ENCODE results near the gene WFDC13.
"Not testable (repeated sequence)": the region's sequence is repeated elsewhere in the genome, so short reads cannot be mapped to it uniquely, and the experiment has no call there.

WFDC13 gene, protein sequence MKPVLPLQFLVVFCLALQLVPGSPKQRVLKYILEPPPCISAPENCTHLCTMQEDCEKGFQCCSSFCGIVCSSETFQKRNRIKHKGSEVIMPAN

GRCh38 chr20:45701873-45702272, at the start of gene WFDC13:
WFDC13 (plus strand) TSS chr20:45702038; CDS start chr20:45702124, 86 bp downstream.
- no peak for DNase-seq (ENCODE audit: low read depth, low spot score)
- no peak within 1 kb of the TSS for H3K9ac ChIP-seq (ENCODE audit: insufficient read length)
- no peak for TF ChIP-seq EZH2 (IDR thresholded peaks at IDR 0.05)
- no peak for TF ChIP-seq POLR2AphosphoS5 (IDR thresholded peaks at IDR 0.05; ENCODE audit: borderline replicate concordance, low read depth, low read length)
- TF ChIP-seq FOXP2 (optimal IDR thresholded peaks at IDR 0.05; ENCODE audit: control extremely low read depth, extremely low read length, insufficient read depth), result no peak
- no peaks in the 10 kb centered on the region for H3K9me3 ChIP-seq (ENCODE audit: low read depth, low read length)
- H3K4me3 ChIP-seq, result no peak within 1 kb of the TSS
- no peaks in the 10 kb centered on the region for H3K36me3 ChIP-seq (ENCODE audit: insufficient read depth, low read length)
- no peak within 1 kb of the TSS for H3K27ac ChIP-seq

DNA sequence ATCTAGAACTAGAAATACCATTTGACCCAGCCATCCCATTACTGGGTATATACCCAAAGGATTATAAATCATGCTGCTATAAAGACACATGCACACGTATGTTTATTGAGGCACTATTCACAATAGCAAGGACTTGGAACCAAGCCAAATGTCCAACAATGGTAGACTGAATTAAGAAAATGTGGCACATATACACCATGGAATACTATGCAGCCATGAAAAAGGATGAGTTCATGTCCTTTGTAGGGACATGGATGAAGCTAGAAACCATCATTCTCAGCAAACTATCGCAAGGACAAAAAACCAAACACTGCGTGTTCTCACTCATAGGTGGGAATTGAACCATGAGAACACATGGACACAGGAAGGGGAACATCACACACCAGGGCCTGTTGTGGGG, 44.8 kb upstream of the WFDC13 start:
- H3K36me3 ChIP-seq (ENCODE audit: insufficient read depth, low read length); H3K4me3 ChIP-seq; DNase-seq (ENCODE audit: low read depth, low spot score); H3K9me3 ChIP-seq (ENCODE audit: low read depth, low read length); H3K27ac ChIP-seq; H3K9ac ChIP-seq (ENCODE audit: insufficient read length): not testable (repeated sequence)

DNA sequence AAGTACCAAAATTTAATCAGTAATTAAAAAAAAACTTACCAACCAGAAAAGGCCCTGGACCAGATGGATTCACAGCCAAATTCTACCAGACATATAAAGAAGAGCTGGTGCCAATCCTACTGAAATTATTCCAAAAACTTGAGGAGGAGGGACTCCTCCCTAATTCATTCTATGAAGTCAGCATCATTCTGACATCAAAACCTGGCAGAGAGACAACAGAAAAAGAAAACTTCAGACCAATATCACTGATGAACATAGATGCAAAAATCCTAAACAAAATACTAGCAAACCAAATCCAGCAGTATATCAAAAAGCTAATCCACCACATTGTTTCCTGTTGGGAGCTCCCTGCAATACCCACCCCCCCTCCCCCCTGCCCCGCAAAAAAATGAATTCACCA, 31.7 kb upstream of the WFDC13 start, which contains the start of gene WFDC11:
WFDC11 (minus strand) TSS at position 101 of the 400 bp plus-strand sequence. CDS start 19,639 bp downstream, outside the sequence.
- TF ChIP-seq POLR2AphosphoS5 (IDR thresholded peaks at IDR 0.05; ENCODE audit: borderline replicate concordance, low read depth, low read length) (no peak), EZH2 (IDR thresholded peaks at IDR 0.05) (no peak), FOXP2 (optimal IDR thresholded peaks at IDR 0.05; ENCODE audit: control extremely low read depth, extremely low read length, insufficient read depth) (no peak)
- H3K9ac ChIP-seq (ENCODE audit: insufficient read length), result no peak within 1 kb of the TSS
- H3K27ac ChIP-seq, result no peak within 1 kb of the TSS
- H3K9me3 ChIP-seq (ENCODE audit: low read depth, low read length), result no peaks in the 10 kb centered on the region
- H3K36me3 ChIP-seq (ENCODE audit: insufficient read depth, low read length), result no peaks in the 10 kb centered on the region
- DNase-seq (ENCODE audit: low read depth, low spot score), result no peak
- H3K4me3 ChIP-seq, result no peak within 1 kb of the TSS

DNA sequence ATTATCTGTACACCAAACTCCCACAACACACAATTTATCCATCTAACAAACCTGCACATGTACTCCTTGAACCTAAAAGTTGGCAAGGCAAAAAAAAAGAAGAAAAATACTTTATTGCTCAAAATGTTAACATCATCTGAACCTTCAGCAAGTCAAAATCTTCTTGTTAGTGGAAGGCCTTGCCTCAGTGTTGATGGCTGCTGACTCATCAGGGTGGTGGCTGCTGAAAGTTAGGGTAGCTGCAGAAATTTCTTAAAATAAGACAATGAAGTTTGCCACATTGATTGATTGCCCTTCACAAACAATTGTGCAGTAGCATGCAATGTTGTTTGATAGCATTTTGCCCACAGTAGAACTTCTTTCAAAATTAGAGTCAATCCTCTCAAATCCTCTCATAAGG, 29.1 kb upstream of the WFDC13 start:
- Histone ChIP-seq H3K9ac (ENCODE audit: insufficient read length) (no peak overlapping the region), H3K36me3 (ENCODE audit: insufficient read depth, low read length) (no peaks in the 10 kb centered on the region), H3K9me3 (ENCODE audit: low read depth, low read length) (no peaks in the 10 kb centered on the region), H3K4me3 (no peak overlapping the region), H3K27ac (no peak overlapping the region)
- DNase-seq (ENCODE audit: low read depth, low spot score), result no peak
- TF ChIP-seq EZH2 (IDR thresholded peaks at IDR 0.05) (no peak), POLR2AphosphoS5 (IDR thresholded peaks at IDR 0.05; ENCODE audit: borderline replicate concordance, low read depth, low read length) (no peak), FOXP2 (optimal IDR thresholded peaks at IDR 0.05; ENCODE audit: control extremely low read depth, extremely low read length, insufficient read depth) (no peak)

DNA sequence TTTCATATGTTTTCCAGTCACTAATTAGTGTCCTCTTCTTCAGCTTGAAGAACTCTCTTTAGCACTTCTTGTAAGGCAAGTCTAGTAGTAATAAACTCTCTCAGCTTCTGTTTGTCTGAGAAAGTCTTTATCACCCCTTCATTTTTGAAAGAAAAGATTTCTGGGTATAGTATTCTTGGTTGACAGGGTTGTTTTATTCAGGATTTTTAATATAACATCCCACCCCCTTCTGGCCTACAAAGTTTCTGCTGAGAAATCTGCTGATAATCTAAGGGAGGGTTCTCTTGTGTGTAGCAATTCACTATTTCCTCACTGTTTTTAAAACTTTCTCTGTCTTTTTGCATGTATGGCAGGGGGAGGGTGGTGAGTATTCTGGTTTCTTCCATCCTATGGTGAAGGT, 22.2 kb upstream of the WFDC13 start:
- Histone ChIP-seq H3K4me3 (no peak overlapping the region), H3K9ac (ENCODE audit: insufficient read length) (no peak overlapping the region)
- TF ChIP-seq FOXP2 (optimal IDR thresholded peaks at IDR 0.05; ENCODE audit: control extremely low read depth, extremely low read length, insufficient read depth), result no peak
- TF ChIP-seq POLR2AphosphoS5 (IDR thresholded peaks at IDR 0.05; ENCODE audit: borderline replicate concordance, low read depth, low read length), result no peak
- no peak for TF ChIP-seq EZH2 (IDR thresholded peaks at IDR 0.05)

GRCh38 chr20:45685896-45686295, 15.9 kb upstream of the WFDC13 start:
- no peak overlapping the region for H3K9ac ChIP-seq (ENCODE audit: insufficient read length)
- H3K9me3 ChIP-seq (ENCODE audit: low read depth, low read length), result no peaks in the 10 kb centered on the region
- no peak for DNase-seq (ENCODE audit: low read depth, low spot score)
- H3K4me3 ChIP-seq, result no peak overlapping the region
- H3K27ac ChIP-seq, result no peak overlapping the region
- TF ChIP-seq EZH2 (IDR thresholded peaks at IDR 0.05) (no peak), POLR2AphosphoS5 (IDR thresholded peaks at IDR 0.05; ENCODE audit: borderline replicate concordance, low read depth, low read length) (no peak), FOXP2 (optimal IDR thresholded peaks at IDR 0.05; ENCODE audit: control extremely low read depth, extremely low read length, insufficient read depth) (no peak)
- H3K36me3 ChIP-seq (ENCODE audit: insufficient read depth, low read length), result no peaks in the 10 kb centered on the region

More for the DNA sequence above, 22.2 kb upstream of the WFDC13 start:
- DNase-seq (ENCODE audit: low read depth, low spot score), result no peak
- no peaks in the 10 kb centered on the region for H3K9me3 ChIP-seq (ENCODE audit: low read depth, low read length)
- H3K27ac ChIP-seq, result no peak overlapping the region
- H3K36me3 ChIP-seq (ENCODE audit: insufficient read depth, low read length), result no peaks in the 10 kb centered on the region

DNA sequence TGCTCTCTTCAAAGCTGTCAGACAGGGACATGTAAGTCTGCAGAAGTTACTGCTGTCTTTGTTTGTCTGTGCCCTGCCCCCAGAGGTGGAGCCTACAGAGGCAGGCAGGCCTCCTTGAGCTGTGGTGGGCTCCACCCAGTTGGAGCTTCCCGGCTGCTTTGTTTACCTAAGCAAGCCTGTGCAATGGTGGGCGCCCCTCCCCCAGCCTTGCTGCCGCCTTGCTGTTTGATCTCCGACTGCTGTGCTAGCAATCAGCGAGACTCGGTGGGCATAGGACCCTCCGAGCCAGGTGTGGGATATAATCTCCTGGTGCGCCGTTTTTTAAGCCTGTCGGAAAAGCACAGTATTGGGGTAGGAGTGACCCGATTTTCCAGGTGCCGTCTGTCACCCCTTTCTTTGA, 8.5 kb upstream of the WFDC13 start:
- DNase-seq (ENCODE audit: low read depth, low spot score); H3K9me3 ChIP-seq (ENCODE audit: low read depth, low read length); H3K36me3 ChIP-seq (ENCODE audit: insufficient read depth, low read length); H3K9ac ChIP-seq (ENCODE audit: insufficient read length); H3K4me3 ChIP-seq; H3K27ac ChIP-seq: not testable (repeated sequence)

GRCh38 chr20:45695496-45695895, 6.3 kb upstream of the WFDC13 start:
- Histone ChIP-seq H3K27ac (no peak overlapping the region), H3K9me3 (ENCODE audit: low read depth, low read length) (no peaks in the 10 kb centered on the region), H3K4me3 (no peak overlapping the region), H3K36me3 (ENCODE audit: insufficient read depth, low read length) (no peaks in the 10 kb centered on the region), H3K9ac (ENCODE audit: insufficient read length) (no peak overlapping the region)
- no peak for DNase-seq (ENCODE audit: low read depth, low spot score)
- no peak for TF ChIP-seq FOXP2 (optimal IDR thresholded peaks at IDR 0.05; ENCODE audit: control extremely low read depth, extremely low read length, insufficient read depth)

- Histone ChIP-seq H3K4me3 (no peak overlapping the region), H3K9ac (ENCODE audit: insufficient read length) (no peak overlapping the region), H3K27ac (no peak overlapping the region), H3K36me3 (ENCODE audit: insufficient read depth, low read length) (no peaks in the 10 kb centered on the region), H3K9me3 (ENCODE audit: low read depth, low read length) (no peaks in the 10 kb centered on the region)
- TF ChIP-seq FOXP2 (optimal IDR thresholded peaks at IDR 0.05; ENCODE audit: control extremely low read depth, extremely low read length, insufficient read depth) (no peak), POLR2AphosphoS5 (IDR thresholded peaks at IDR 0.05; ENCODE audit: borderline replicate concordance, low read depth, low read length) (no peak), EZH2 (IDR thresholded peaks at IDR 0.05) (no peak)
- no peak for DNase-seq (ENCODE audit: low read depth, low spot score)
Observed at GRCh38 chr20:45701104-45701503, 734 bp upstream of the WFDC13 start.

All from SK-N-MC (cell line).